Loucy (cell line): ENCODE results near the gene CLMN.

Source experiments
- H2AFZ ChIP-seq: fragments of 200-600 bp; sonication (generic); 2 replicates; pipeline ENCODE4 v1.6.0; 2016; ENCODE audit warnings: antibody characterized with exemption, mild to moderate bottlenecking, low read length, moderate library complexity
- H3F3A ChIP-seq: fragments of 200-600 bp; 2 replicates; pipeline ENCODE4 v1.6.0; 2016; ENCODE audit warnings: antibody characterized with exemption, low read depth, mild to moderate bottlenecking
- H3K27me3 ChIP-seq: fragments of 200-600 bp; sonication (generic); 2 replicates; pipeline ENCODE4 v1.6.1; 2014; ENCODE audit warnings: low read length, mild to moderate bottlenecking; ENCODE audit not compliant: insufficient read depth, poor library complexity, severe bottlenecking
- H3K36me3 ChIP-seq: fragments of 200-600 bp; sonication (generic); 2 replicates; pipeline ENCODE4 v1.6.1; 2016; ENCODE audit warnings: low read length; ENCODE audit not compliant: insufficient read depth
- H3K4me1 ChIP-seq: fragments of 200-600 bp; sonication (generic); 2 replicates; pipeline ENCODE4 v1.5.1; 2014; ENCODE audit warnings: low read length, mild to moderate bottlenecking; ENCODE audit not compliant: insufficient read depth, poor library complexity, severe bottlenecking
- H3K4me2 ChIP-seq: fragments of 200-600 bp; sonication (generic); 2 replicates; pipeline ENCODE4 v1.6.0; 2014; ENCODE audit warnings: antibody characterized with exemption, low read length, low read depth, mild to moderate bottlenecking; ENCODE audit not compliant: poor library complexity, severe bottlenecking
- H3K4me3 ChIP-seq: fragments of 200-600 bp; sonication (generic); 2 replicates; pipeline ENCODE4 v1.5.1; 2014; ENCODE audit warnings: low read length, mild to moderate bottlenecking, mixed read lengths; ENCODE audit not compliant: poor library complexity, severe bottlenecking
- H3K79me2 ChIP-seq: fragments of 200-600 bp; sonication (generic); 2 replicates; pipeline ENCODE4 v1.6.1; 2014; ENCODE audit warnings: low read length; ENCODE audit not compliant: insufficient read depth
- H3K9ac ChIP-seq: fragments of 200-600 bp; sonication (generic); 2 replicates; pipeline ENCODE4 v1.6.0; 2014; ENCODE audit warnings: mild to moderate bottlenecking, low read depth, low read length, moderate library complexity; ENCODE audit not compliant: poor library complexity, severe bottlenecking
- H3K9me2 ChIP-seq: fragments of 200-600 bp; sonication (generic); replicated peaks from 2 replicates; pipeline ENCODE4 v1.6.1; 2016; ENCODE audit warnings: low read depth, low read length, mixed read lengths
- H3K9me3 ChIP-seq: fragments of 200-600 bp; sonication (generic); 2 replicates; pipeline ENCODE4 v1.6.1; 2014; ENCODE audit warnings: mild to moderate bottlenecking, antibody characterized with exemption, low read length, low read depth; ENCODE audit not compliant: insufficient read depth
- H4K20me1 ChIP-seq: fragments of 200-600 bp; sonication (generic); 2 replicates; pipeline ENCODE4 v1.6.0; 2014; ENCODE audit warnings: antibody characterized with exemption, low read length, mild to moderate bottlenecking; ENCODE audit not compliant: insufficient read depth, poor library complexity, severe bottlenecking
- EZH2phosphoT487 ChIP-seq: fragments of 200-600 bp; IDR thresholded peaks from 2 replicates; pipeline ENCODE4 v1.6.1; 2018; ENCODE audit warnings: antibody characterized with exemption, mild to moderate bottlenecking, moderate library complexity, borderline replicate concordance
- TF ChIP-seq, protein P1 (sequence below): fragments of 200-600 bp; sonication (generic); conservative IDR thresholded peaks from 2 replicates; pipeline ENCODE4 v1.5.1; 2014; ENCODE audit warnings: mild to moderate bottlenecking, antibody characterized with exemption, low read length

CLMN gene

DNA sequence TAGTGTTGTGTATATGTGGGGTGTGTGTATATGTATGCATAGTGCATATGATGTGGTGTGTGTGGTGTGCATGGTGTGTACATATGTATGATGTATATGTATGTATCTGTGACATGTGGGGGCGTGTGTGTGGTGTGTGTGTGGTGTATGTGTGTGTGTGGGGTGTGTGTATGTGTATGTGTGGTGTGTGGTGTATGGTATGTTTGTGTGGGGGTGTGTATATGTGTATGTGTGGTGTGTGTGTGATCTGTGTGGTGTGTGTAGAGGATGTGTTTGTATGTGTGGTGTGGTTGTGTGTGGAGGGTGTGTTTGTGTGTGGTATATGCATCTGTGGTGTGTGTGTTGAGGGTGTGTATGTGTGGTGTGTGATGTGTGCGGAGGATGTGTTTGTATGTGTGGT lies 61.6 kb downstream of the CLMN start:
- H3K4me3 ChIP-seq = no peak overlapping the region
- H3K27me3 ChIP-seq = no peaks in the 10 kb centered on the region
- H3K4me1 ChIP-seq = no peaks in the 10 kb centered on the region
- no peaks in the 10 kb centered on the region for H3K9me2 ChIP-seq
- H3F3A ChIP-seq = no peaks in the 10 kb centered on the region
- H2AFZ ChIP-seq = no peak overlapping the region
- H4K20me1 ChIP-seq = no peaks in the 10 kb centered on the region
- H3K9me3 ChIP-seq = no peaks in the 10 kb centered on the region
- H3K4me2 ChIP-seq = no peak overlapping the region
- TF ChIP-seq EZH2phosphoT487 = no peak
- TF ChIP-seq, protein P1, sequence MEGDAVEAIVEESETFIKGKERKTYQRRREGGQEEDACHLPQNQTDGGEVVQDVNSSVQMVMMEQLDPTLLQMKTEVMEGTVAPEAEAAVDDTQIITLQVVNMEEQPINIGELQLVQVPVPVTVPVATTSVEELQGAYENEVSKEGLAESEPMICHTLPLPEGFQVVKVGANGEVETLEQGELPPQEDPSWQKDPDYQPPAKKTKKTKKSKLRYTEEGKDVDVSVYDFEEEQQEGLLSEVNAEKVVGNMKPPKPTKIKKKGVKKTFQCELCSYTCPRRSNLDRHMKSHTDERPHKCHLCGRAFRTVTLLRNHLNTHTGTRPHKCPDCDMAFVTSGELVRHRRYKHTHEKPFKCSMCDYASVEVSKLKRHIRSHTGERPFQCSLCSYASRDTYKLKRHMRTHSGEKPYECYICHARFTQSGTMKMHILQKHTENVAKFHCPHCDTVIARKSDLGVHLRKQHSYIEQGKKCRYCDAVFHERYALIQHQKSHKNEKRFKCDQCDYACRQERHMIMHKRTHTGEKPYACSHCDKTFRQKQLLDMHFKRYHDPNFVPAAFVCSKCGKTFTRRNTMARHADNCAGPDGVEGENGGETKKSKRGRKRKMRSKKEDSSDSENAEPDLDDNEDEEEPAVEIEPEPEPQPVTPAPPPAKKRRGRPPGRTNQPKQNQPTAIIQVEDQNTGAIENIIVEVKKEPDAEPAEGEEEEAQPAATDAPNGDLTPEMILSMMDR = no peak
- H3K79me2 ChIP-seq = no peaks in the 10 kb centered on the region
- H3K36me3 ChIP-seq = no peaks in the 10 kb centered on the region
- H3K9ac ChIP-seq = no peak overlapping the region

DNA sequence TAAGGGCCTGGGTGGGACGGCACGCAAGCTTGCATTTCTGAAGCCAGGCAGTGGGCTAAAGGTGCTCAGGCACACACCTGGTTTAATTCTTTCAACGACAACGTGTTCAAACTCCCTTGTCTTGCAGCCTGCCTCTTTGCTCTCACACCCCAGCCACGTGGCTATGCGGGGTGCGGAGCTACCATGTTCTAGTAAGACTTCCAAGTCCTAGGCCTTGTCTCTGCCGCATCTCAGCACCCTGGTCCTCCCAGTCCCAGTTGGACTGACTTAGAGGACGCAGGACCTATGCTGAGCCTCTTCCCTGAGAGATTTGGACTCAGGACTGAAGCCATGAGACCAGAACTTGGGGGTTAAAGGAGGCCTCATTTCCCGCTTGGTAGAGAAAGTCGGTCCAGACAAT lies 62.2 kb downstream of the CLMN start:
- TF ChIP-seq, protein P1 = no peak
- no peak for TF ChIP-seq EZH2phosphoT487
- Histone ChIP-seq H3K4me3 (no peak overlapping the region), H3K9ac (no peak overlapping the region), H3K4me2 (no peak overlapping the region), H3K36me3 (no peaks in the 10 kb centered on the region), H3K79me2 (no peaks in the 10 kb centered on the region), H3K9me2 (no peaks in the 10 kb centered on the region), H3K27me3 (no peaks in the 10 kb centered on the region), H3K4me1 (no peaks in the 10 kb centered on the region), H3K9me3 (no peaks in the 10 kb centered on the region), H2AFZ (no peak overlapping the region), H4K20me1 (no peaks in the 10 kb centered on the region), H3F3A (no peaks in the 10 kb centered on the region)

DNA sequence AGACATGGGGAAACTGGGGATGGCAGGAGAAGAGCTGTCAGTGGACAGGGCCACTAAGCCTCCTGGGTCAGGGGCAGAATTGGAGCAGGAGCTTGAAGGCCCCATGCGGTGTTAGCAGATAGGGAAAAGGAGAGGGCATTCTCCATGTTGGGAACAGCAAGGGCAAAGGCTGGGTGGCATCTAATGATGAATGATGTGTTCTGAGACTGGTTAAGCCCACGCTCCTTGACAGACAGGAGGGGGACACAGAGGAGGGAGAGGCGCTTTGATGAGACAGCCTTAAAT lies 63.0 kb downstream of the CLMN start:
- no peaks in the 10 kb centered on the region for H3K9me3 ChIP-seq
- no peaks in the 10 kb centered on the region for H4K20me1 ChIP-seq
- no peaks in the 10 kb centered on the region for H3K79me2 ChIP-seq
- H3K36me3 ChIP-seq = no peaks in the 10 kb centered on the region
- H3K4me1 ChIP-seq = no peaks in the 10 kb centered on the region
- no peak overlapping the region for H2AFZ ChIP-seq
- no peaks in the 10 kb centered on the region for H3F3A ChIP-seq
- no peak overlapping the region for H3K4me3 ChIP-seq
- H3K27me3 ChIP-seq = no peaks in the 10 kb centered on the region
- TF ChIP-seq EZH2phosphoT487 = no peak
- TF ChIP-seq, protein P1 = no peak
- H3K9ac ChIP-seq = no peak overlapping the region
- H3K4me2 ChIP-seq = no peak overlapping the region
- H3K9me2 ChIP-seq = no peaks in the 10 kb centered on the region
